Cardiac septum (tissue), 1 donor: Measurements from ENCODE around the gene PTPN14. TPM values are rescaled to one million over a fixed set of nuclear protein-coding genes. Genes with fewer than 3 reads are reported as not detected.
"Not testable (repeated sequence)": the region's sequence is repeated elsewhere in the genome, so short reads cannot be mapped to it uniquely, and the experiment has no call there.

Experiments used
- DNase-seq: peaks from one replicate; pipeline ENCODE4 v3.0.0-alpha.2; 2020; ENCODE audit warnings: low spot score
- intact Hi-C: fragments of 100-400 bp; cut with DNase I; formaldehyde crosslinking; loops from one replicate; pipeline ENCODE4 v1.14.0; 2022
- total RNA-seq: library from RNA; stranded (reverse); fragmentation: NEBNext Ultra II Directional; extraction: Animal tissue kit (Norgen Biotek cat#: 25700); gene quantifications from one replicate; pipeline ENCODE4 v1.2.1, GENCODE V29; 2021
- donor health status: DM: no; HTN: no; CAD: no.

PTPN14 gene
- total RNA-seq, 1 donor from 2014 or later, result 67.7 TPM

DNA sequence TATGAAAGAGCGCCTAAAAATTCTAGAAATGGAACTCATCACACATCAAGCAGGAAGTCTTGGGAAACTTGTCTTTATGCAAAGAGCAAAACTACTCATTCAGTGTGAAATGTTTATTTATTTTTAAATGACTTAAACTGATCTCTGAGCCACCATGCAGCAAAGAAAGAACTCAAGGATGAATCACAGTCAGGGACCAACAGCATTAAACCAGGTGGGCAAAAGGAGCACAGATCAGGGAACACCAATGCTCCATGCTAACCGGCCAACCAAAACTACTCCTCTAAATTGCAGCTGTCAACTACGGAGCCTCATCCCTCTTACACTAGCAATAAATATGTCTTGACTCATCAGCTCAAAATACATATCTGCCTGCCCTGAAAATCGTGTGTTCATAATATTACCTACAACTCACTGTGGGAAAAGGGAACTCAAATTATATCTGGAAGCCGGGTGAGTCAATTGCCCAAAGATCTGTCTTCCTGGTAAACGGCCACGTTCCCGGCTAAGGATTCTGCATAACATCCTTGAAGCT is 129.2 kb downstream of the PTPN14 start:
- intact Hi-C loops, result no loop called here
- DNase-seq, result no peak

DNA sequence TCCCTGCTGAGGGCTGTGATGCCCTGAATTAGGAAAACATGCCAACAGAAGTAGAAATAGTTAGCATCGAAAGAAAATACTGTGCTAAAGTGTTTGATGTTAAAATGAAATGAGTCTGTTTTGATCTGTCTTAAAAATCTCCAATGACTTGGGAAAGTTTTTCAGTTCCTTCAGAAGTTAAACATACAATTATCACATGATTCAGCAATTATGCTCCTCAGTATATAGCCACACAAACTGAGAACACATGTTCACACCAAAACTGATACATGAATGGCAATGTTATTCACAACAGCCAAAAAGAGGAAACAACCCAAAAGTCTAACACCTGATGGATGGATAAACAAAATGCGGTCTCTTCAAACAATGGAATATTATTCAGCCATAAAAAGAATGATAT is 130.6 kb downstream of the PTPN14 start:
- intact Hi-C loops, result no loop called here

DNA sequence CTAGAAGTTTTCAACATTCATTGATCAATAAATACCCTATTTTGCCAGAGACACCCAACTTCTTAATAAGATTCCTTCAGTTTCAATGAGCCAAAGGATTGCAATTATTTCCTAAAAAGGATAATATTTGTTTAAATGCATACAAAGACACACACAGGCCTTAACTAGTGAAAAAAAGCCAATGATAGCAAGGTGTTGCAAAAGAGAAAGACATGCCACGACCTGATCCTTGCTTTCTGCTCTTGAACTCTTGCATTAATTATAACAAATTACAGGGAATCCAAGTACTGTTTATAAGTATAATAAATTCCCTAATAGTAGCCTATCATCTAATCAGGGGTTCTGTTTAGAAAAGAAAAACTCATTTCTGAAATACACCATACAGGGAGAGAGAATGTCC is 131.1 kb downstream of the PTPN14 start:
- DNase-seq, result no peak
- intact Hi-C loops, result no loop called here

More for the DNA sequence above, 130.6 kb downstream of the PTPN14 start:
- DNase-seq, result no peak

DNA sequence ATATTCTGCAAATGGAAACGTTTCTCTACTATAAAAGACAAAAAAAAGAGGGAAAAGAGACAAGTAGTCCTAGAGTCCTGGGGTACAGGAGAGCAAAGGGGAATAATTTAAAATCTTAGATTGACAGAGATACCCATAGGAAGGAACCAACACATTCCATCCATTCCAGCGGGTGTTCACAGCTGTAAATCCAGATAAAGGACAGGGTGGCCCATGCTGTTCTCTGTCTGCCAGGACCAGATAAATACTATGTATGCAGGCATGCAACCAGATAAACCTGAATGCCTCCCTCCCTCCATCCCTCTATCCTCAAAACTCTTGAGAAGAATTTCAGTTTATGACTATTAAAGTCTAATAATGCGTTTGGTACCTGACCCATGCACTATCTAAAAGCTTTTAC is 131.8 kb downstream of the PTPN14 start:
- intact Hi-C loops, result no loop called here
- no peak for DNase-seq

DNA sequence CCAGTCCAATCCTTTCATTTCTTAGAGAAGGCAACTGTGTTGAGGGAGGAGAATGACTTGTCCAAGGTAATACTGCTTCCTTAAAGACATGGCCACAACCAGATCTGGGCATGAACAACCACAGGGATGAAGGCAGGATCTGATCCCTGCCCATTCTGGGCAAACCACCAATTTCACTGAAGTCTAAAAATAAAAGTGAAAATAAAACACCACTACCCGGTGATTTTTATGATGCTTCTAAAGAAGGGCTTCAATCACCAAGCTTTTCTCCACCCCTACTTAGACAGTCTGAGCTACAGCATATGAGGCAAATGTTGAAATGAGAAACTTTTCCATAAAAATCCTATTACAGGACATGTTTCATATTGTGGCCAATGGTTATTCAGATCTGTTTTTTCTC is 133.0 kb downstream of the PTPN14 start:
- intact Hi-C loops, result no loop called here
- no peak for DNase-seq

DNA sequence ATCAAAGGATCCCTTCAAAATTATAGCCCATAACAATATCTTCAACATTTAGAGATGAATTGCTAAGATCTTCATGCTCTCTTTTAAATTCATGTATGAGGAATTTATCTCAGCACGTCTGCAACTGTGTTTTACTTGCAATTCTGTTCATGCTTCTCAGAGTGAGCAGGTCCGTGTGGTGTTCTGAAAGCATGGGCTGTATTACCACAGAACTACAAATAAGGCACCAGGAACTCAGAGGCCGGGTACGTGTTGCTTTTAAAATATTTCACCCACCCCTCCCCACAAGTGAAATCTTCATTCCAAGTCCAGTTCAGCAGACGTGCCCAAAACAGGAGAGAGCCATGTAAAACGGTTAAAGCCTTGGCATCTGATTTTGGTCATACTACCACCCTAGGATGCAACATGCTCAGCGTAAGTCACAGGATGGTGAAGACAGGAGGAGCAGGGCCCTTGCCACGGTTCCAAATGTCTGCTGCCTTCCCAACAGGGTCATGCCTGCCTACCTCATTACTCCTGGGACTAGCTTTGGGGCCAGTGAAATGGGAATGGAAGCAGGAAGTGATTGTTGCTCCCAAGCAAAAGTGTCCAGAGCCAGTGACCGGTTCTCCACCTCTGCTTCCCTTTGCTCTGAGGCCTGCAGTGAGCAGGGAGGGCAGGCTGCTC is 133.7 kb downstream of the PTPN14 start:
- no peak for DNase-seq
- intact Hi-C loops, result loop anchor here (2.0 kb wide), 1 partner anchor 133 kb away; the partner anchor contains the start of gene PTPN14

DNA sequence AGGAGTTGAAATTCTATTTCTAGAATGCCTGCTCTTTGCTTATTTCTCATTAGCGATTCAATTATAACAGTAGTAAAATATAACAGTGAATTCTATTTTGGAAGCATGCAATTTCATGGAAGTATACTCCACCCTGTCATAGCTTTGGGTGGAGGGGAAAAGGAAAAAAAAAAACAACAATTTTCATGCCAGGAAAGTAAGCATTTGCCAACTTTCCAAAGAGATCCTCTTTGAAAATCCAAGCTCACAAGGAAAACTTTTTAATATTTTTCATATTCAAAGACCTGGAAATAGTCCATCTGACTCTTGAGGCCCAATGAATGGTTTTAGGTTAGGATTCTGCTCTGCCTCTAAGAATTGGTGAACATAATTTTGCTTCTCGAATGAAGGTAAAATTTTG is 134.5 kb downstream of the PTPN14 start:
- intact Hi-C loops, result loop anchor here (2.0 kb wide), 1 partner anchor 134 kb away; the partner anchor contains the start of gene PTPN14

DNA sequence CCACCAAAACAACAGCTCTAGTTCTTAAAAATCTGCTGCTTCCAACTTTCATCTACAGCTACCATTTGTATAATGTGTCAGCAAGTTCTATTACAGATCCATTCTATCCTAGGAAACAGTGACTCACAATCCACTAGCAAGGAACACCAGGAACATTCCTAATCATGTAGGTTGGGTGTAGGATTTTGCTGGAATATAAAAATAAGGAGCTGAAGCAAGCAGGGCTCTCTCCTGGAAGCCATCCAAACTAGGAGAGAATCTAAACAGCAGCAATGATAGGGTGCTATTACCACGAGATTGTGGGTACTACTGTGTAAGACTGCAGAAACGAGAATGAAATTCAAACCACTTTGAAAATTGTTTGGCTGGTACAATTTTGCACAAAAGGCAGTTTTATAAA is 135.0 kb downstream of the PTPN14 start:
- no peak for DNase-seq
- intact Hi-C loops, result loop anchor here (2.0 kb wide), 1 partner anchor 134 kb away; the partner anchor contains the start of gene PTPN14

More for the DNA sequence above, 134.5 kb downstream of the PTPN14 start:
- DNase-seq, result no peak

DNA sequence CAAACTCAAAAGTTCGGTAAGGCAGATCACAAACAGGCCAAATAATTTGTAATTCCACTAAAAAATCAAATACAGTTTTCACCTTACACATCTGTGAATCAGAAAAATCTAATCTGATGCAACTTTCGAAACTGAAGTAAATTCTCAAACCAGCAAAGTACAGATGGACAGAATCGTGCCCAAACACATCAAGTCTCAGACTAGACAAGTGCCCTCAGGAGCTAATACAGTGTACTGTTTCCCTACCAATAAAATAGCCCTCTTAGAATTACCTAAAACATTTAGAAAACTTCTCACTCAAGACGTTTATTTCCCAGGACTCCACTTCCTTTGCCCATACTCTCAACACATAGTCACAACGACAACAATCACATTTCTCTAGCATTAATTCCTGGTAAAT is 136.3 kb downstream of the PTPN14 start:
- intact Hi-C loops, result no loop called here
- DNase-seq, result no peak

DNA sequence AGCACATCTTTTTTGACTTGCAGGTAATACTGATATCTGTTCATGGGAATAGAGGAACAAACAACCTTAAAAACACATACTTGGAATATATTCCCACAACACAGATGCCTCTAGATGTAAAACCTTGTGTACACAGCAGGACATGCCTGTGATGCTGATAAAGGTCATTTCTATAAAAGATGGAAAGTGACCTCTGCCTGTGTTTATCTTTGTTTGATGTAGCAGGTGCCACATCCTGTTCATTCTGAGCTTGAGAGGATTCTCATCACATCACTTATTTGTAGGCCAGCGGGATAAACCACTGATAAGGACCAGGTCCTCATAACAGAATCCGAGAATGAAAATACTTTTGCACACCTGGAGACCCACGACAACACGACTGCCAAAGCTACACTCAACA is 136.7 kb downstream of the PTPN14 start:
- intact Hi-C loops, result no loop called here
- DNase-seq, result no peak

DNA sequence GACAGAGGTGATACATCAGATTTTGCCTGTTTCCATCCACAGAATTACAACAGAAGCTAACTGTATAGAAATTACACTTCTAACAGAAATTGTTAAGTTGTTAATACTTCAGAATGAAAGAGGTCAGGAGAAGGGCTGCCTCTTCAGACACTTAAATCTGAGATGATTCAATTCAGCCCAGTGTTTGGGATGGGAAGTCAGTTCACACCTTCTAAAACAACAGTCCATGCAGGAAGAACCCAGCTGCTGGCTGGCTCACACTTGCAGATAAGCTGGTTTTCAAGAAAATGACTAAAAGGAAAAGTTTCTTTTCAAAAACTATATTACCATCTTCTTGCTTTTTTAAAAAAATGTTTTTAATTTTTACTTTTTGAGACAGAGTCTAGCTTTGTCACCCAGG is 138.1 kb downstream of the PTPN14 start:
- DNase-seq, result no peak
- intact Hi-C loops, result no loop called here

DNA sequence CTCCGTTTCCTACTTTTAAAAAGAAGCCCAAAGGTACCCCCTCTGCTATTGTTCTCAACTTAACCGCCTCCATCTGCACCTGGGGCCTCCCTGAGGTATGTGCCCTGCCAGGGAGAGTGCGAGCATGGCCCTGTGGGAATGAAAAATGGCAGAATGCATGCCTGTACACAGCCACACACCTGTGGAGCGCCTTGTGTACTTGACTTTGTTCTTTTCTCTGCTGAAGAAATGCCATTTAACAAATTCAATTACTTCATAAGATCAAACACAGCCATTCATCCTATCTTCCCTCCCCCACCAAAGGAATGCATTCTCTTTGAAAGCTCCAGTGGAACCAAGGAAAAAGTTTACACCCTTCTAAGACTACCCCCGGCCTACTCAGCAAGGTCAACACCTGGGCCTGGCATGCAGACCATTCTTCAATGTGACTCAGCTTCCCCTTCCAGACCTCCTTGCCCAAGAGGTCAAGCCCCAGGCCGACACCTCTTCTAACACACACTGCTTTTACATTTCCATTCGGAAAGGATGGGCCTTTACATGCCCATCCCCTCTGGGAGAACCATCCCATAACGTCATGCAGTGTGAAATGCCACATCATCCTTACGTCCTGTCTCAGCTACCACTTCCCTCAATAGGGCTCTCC is 146.7 kb downstream of the PTPN14 start:
- DNase-seq, result no peak
- intact Hi-C loops, result no loop called here

DNA sequence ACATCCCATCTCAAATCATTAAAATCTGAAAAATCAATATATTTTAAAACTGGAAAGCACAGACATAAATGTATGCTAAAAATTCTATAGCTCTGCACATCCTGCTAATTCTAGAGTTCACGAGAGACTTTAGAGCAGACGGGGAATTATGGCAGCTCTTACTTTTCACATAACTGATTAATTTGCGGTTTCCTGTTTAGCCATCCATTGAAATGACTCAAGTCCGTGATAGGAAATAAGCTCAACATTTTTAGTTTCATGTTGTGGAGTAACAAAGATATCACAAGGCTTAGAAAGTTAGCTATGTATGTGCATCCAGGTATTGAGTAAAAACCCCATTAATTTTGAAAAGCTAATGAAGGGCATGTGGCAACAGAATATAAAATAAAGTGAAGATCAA is 147.2 kb downstream of the PTPN14 start:
- no peak for DNase-seq
- intact Hi-C loops, result no loop called here

DNA sequence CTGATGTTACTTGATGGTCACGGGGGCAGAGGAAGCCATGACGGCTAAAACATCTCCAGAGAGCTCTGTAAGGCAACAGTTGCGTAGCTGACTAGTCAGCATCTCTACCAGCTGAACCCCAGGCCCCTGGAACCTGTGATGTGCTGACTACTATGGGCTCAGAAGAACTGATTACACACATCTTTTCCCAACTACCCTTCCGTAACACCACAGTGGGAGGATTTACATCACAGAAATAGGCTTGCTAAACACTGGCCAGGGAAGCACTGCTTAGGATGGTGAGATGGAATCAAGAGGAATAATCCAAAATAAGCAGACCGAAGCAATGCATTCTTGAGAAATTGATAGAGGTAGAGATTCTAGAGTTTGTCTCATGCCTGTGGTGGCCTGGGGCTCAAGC is 148.0 kb downstream of the PTPN14 start:
- no peak for DNase-seq
- intact Hi-C loops, result no loop called here

DNA sequence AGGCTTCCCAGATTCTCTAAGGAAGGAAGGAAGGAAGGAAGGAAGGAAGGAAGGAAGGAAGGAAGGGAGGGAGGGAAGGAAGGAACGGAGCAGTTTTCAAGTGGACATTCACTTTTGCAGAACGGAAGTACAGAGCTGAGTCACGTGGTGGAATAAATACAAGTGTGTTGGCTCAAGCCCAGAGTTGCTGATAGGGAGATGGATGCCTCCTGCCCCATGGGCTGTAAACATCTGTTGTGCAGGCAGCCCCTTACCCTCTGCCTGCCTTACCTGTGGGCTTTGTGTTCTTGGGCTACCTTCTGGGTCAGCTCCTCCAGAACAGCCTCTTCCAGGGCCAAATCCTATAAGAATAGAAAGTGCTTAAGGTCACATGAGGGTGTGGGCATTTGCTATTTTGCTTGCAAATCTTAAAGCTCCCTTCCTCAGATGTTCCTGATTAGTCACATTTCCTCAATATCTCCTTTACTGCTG is 148.8 kb downstream of the PTPN14 start:
- DNase-seq, result no peak
- intact Hi-C loops, result no loop called here

DNA sequence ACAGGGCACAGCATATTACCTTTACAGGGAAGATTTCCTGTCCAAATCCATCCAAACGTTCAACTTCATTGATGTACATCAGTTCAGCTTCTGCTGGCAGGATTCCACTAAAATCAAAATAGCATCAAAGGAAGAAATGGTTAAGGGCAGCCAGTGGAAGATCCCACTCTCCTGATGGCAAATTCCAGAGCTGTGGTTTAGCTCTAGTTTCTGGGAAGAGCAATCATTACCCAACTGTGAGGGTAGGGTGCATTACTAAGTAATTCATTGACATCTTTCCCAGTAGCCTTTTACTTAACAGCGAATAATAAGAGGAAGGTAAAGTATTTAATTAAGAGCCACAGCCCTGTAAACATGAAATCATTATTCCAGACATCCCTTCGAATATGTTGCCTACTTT is 149.7 kb downstream of the PTPN14 start:
- intact Hi-C loops, result no loop called here
- DNase-seq, result no peak

DNA sequence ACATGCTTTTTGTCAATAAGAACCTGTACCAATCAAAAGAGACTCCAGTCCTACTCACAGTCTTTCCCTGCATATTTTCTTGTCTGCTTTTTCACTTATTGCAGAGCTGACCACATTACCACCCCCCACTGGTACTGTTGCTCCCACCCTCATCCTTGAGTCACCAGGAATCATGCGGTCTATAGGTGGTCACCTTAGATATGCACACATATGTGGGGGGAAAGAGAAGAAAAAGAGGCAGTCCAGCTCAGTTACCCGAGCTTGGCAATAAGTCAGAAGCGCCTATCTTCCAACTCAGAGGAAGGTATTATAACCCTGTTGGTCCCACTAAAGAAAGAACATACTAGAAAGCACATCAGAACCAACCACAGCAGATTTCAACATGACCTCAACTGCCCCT is 151.3 kb downstream of the PTPN14 start:
- intact Hi-C loops, result no loop called here
- DNase-seq, result no peak

DNA sequence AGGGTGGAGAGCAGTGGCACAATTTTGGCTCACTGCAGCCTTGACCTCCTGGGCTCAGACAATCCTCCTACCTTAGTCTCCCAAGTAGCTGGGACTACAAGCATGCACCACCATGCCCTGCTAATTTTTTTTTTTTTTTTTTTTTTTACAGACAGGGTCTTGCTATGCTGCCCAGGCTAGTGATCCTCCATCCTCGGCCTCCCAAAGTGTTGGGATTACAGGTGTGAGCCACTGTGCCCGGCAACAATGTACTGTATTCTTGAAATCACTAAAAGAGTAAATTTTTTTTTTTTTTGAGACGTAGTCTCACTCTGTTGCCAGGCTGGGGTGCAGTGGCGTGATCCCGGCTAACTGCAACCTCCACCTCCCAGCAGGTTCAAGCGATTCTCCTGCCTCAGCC is 152.9 kb downstream of the PTPN14 start:
- intact Hi-C loops, result no loop called here

DNA sequence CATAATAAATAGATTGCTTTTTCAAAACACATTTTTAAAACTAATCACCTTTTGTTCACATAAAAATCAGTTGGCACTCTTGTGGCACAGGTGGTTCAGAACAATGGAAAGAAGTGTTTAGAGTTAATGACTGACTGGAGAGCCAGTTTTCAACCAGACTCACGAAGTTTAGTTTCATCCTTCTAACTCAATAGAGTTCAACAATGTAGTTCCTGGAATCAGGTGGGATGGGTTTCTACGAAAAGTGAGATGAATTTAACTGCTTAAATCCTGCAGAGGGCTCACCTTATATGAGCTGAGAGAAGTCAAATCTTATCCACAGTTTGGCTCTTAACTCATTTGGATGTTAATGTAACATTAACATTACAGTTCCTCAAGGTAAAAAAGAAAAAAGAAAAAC is 153.9 kb downstream of the PTPN14 start:
- intact Hi-C loops, result no loop called here
- no peak for DNase-seq

More for the DNA sequence above, 152.9 kb downstream of the PTPN14 start:
- no peak for DNase-seq

DNA sequence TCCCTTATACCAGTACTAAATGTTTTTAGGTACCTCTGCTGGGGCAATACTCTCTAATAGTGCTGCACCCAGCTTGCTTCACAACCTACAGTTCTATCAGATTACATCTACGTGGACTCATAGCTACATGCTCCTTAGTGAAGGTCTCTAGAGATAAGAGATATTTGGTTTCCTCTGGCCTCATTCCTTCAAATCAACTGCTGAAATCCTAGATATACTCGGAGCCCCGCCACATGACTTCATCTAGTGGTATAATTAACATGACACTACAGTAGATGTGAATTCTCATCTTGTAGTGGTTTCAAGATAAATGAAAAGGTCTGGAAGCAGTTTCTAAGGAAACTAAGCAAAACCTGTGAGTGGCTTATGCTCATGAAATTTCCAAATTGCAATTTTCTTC is 155.1 kb downstream of the PTPN14 start:
- intact Hi-C loops, result no loop called here
- no peak for DNase-seq

DNA sequence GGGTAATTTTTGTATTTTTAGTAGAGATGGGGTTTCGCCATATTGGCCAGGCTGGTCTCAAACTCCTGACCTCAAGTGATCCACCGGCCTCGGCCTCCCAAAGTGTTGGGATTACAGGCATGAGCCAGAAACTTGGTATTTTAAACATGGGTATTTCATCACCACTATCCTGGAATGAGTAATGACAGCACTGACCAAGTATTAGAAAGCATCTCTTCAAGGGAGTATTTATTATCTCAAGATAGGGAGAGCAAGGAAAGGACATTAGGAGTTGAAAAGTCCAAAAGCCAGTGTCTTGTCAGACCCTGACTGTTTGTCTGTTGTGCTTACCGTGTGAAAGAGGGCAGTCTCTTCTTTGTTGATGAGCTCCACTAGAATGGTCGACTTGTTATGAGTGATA is 156.8 kb downstream of the PTPN14 start:
- DNase-seq, intact Hi-C loops: not testable (repeated sequence)
